ENCODE results near the gene PCDHGA6. TPM values are rescaled to one million over a fixed set of nuclear protein-coding genes. Genes with fewer than 3 reads are reported as not detected.
"Not testable (repeated sequence)": the region's sequence is repeated elsewhere in the genome, so short reads cannot be mapped to it uniquely, and the experiment has no call there.

Gene PCDHGA6
- total RNA-seq, 1 experiment from 2014 or later = not detected

GRCh38 chr5:141387557-141388311, 14.0 kb downstream of the PCDHGA6 start, which contains the start of gene PCDHGB4:
Gene PCDHGB4, plus strand, starts transcription at chr5:141387698. Its CDS starts 187 bp downstream, at chr5:141387885.
- DNase-seq (ENCODE audit: low read depth); in situ Hi-C loops (cut with HindIII; ENCODE audit: low pct_unique_long_range_greater_than_20kb, low sequenced_read_pairs): not testable (repeated sequence)

- in situ Hi-C loops (cut with HindIII; ENCODE audit: low pct_unique_long_range_greater_than_20kb, low sequenced_read_pairs) = no loop called here
- DNase-seq (ENCODE audit: low read depth) = no peak
These were observed 15.0 kb downstream of the PCDHGA6 start for GRCh38 chr5:141388661-141389060.

- no peak for DNase-seq (ENCODE audit: low read depth)
- in situ Hi-C loops (cut with HindIII; ENCODE audit: low pct_unique_long_range_greater_than_20kb, low sequenced_read_pairs) = no loop called here
These were observed 15.7 kb downstream of the PCDHGA6 start for GRCh38 chr5:141389153-141390042.

- peak; percentile 4 for DNase-seq (ENCODE audit: low read depth)
- in situ Hi-C loops (cut with HindIII; ENCODE audit: low pct_unique_long_range_greater_than_20kb, low sequenced_read_pairs) = no loop called here
These were observed 18.9 kb downstream of the PCDHGA6 start, which contains the start of gene PCDHGA8 for GRCh38 chr5:141392429-141393198. Gene PCDHGA8, plus strand, starts transcription at chr5:141392633. Its CDS starts 181 bp downstream, at chr5:141392814.

GRCh38 chr5:141393267-141393666, 19.6 kb downstream of the PCDHGA6 start:
- DNase-seq (ENCODE audit: low read depth) = no peak
- in situ Hi-C loops (cut with HindIII; ENCODE audit: low pct_unique_long_range_greater_than_20kb, low sequenced_read_pairs) = no loop called here

- in situ Hi-C loops (cut with HindIII; ENCODE audit: low pct_unique_long_range_greater_than_20kb, low sequenced_read_pairs); DNase-seq (ENCODE audit: low read depth): not testable (repeated sequence)
These were observed 20.9 kb downstream of the PCDHGA6 start for GRCh38 chr5:141394401-141395187.

- DNase-seq (ENCODE audit: low read depth); in situ Hi-C loops (cut with HindIII; ENCODE audit: low pct_unique_long_range_greater_than_20kb, low sequenced_read_pairs): not testable (repeated sequence)
These were observed 24.3 kb downstream of the PCDHGA6 start, which contains the start of gene PCDHGB5 for GRCh38 chr5:141397756-141398551. Gene PCDHGB5, plus strand, starts transcription at chr5:141397947. Its CDS starts 181 bp downstream, at chr5:141398128.

- no peak for DNase-seq (ENCODE audit: low read depth)
- in situ Hi-C loops (cut with HindIII; ENCODE audit: low pct_unique_long_range_greater_than_20kb, low sequenced_read_pairs) = no loop called here
These were observed 24.9 kb downstream of the PCDHGA6 start for GRCh38 chr5:141398608-141399007.

- DNase-seq (ENCODE audit: low read depth) = no peak
- in situ Hi-C loops (cut with HindIII; ENCODE audit: low pct_unique_long_range_greater_than_20kb, low sequenced_read_pairs) = no loop called here
These were observed 26.0 kb downstream of the PCDHGA6 start for GRCh38 chr5:141399555-141400258.

- DNase-seq (ENCODE audit: low read depth) = no peak
- in situ Hi-C loops (cut with HindIII; ENCODE audit: low pct_unique_long_range_greater_than_20kb, low sequenced_read_pairs) = no loop called here
These were observed 29.0 kb downstream of the PCDHGA6 start, which contains the start of gene PCDHGA9 for GRCh38 chr5:141402553-141403243. Gene PCDHGA9, plus strand, starts transcription at chr5:141402778. Its CDS starts 175 bp downstream, at chr5:141402953.

- in situ Hi-C loops (cut with HindIII; ENCODE audit: low pct_unique_long_range_greater_than_20kb, low sequenced_read_pairs) = no loop called here
- no peak for DNase-seq (ENCODE audit: low read depth)
These were observed 29.7 kb downstream of the PCDHGA6 start for GRCh38 chr5:141403387-141403786.

GRCh38 chr5:141407790-141408505, 34.3 kb downstream of the PCDHGA6 start, which contains the start of gene PCDHGB6:
Gene PCDHGB6, plus strand, starts transcription at chr5:141408021. Its CDS starts 182 bp downstream, at chr5:141408203.
- peak; percentile 58 for DNase-seq (ENCODE audit: low read depth)
- in situ Hi-C loops (cut with HindIII; ENCODE audit: low pct_unique_long_range_greater_than_20kb, low sequenced_read_pairs) = not testable (repeated sequence)

- in situ Hi-C loops (cut with HindIII; ENCODE audit: low pct_unique_long_range_greater_than_20kb, low sequenced_read_pairs) = no loop called here
- no peak for DNase-seq (ENCODE audit: low read depth)
These were observed 36.1 kb downstream of the PCDHGA6 start for GRCh38 chr5:141409598-141410306.

GRCh38 chr5:141411575-141411974, 37.9 kb downstream of the PCDHGA6 start:
- in situ Hi-C loops (cut with HindIII; ENCODE audit: low pct_unique_long_range_greater_than_20kb, low sequenced_read_pairs) = no loop called here
- DNase-seq (ENCODE audit: low read depth) = no peak

All from Caki2 (cell line).